SK-N-SH treated with all-trans-retinoic acid at 6 μM for 48 hours (cell line): ENCODE data around the gene FASN.

Experiments
- BACH2 ChIP-seq: fragments of 250-450 bp; sonication (Bioruptor Pico); IDR thresholded peaks from 2 replicates; pipeline ENCODE4 v1.9.0; 2021; ENCODE audit warnings: mild to moderate bottlenecking, borderline replicate concordance
- ZC3H10 ChIP-seq: fragments of 250-450 bp; sonication (Bioruptor Pico); IDR thresholded peaks from 2 replicates; pipeline ENCODE4 v1.5.1; 2021; ENCODE audit warnings: mild to moderate bottlenecking, moderate library complexity
- TF ChIP-seq, protein P1 (sequence below): fragments of 250-450 bp; sonication (Bioruptor Pico); IDR thresholded peaks from 2 replicates; pipeline ENCODE4 v1.5.1; 2021; ENCODE audit warnings: mild to moderate bottlenecking, moderate library complexity
- TF ChIP-seq, protein P2 (sequence below): fragments of 250-450 bp; sonication (Bioruptor Pico); IDR thresholded peaks from 2 replicates; pipeline ENCODE4 v1.8.0; 2020; ENCODE audit warnings: mild to moderate bottlenecking, moderate library complexity, borderline replicate concordance

GRCh38 chr17:82108496-82108945 lies 10.5 kb upstream of the FASN start:
- TF ChIP-seq, protein P1, sequence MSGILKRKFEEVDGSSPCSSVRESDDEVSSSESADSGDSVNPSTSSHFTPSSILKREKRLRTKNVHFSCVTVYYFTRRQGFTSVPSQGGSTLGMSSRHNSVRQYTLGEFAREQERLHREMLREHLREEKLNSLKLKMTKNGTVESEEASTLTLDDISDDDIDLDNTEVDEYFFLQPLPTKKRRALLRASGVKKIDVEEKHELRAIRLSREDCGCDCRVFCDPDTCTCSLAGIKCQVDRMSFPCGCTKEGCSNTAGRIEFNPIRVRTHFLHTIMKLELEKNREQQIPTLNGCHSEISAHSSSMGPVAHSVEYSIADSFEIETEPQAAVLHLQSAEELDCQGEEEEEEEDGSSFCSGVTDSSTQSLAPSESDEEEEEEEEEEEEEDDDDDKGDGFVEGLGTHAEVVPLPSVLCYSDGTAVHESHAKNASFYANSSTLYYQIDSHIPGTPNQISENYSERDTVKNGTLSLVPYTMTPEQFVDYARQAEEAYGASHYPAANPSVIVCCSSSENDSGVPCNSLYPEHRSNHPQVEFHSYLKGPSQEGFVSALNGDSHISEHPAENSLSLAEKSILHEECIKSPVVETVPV (CRISPR knock-in tag), result no peak
- TF ChIP-seq BACH2, result no peak
- TF ChIP-seq, protein P2, sequence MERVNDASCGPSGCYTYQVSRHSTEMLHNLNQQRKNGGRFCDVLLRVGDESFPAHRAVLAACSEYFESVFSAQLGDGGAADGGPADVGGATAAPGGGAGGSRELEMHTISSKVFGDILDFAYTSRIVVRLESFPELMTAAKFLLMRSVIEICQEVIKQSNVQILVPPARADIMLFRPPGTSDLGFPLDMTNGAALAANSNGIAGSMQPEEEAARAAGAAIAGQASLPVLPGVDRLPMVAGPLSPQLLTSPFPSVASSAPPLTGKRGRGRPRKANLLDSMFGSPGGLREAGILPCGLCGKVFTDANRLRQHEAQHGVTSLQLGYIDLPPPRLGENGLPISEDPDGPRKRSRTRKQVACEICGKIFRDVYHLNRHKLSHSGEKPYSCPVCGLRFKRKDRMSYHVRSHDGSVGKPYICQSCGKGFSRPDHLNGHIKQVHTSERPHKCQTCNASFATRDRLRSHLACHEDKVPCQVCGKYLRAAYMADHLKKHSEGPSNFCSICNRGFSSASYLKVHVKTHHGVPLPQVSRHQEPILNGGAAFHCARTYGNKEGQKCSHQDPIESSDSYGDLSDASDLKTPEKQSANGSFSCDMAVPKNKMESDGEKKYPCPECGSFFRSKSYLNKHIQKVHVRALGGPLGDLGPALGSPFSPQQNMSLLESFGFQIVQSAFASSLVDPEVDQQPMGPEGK (CRISPR knock-in tag), result no peak
- no peak for TF ChIP-seq ZC3H10
